RCC 7860 (cell line): ENCODE measurements around the gene TGIF1.
"Not testable (repeated sequence)": the region's sequence is repeated elsewhere in the genome, so short reads cannot be mapped to it uniquely, and the experiment has no call there.

ENCODE experiments used
- DNase-seq: peaks from one replicate; pipeline ENCODE4 v3.0.0-alpha.2; 2015; ENCODE audit warnings: low spot score
- FAIRE-seq: peaks from 2 replicates; lab custom pipeline; 2012; peaks lifted over from hg19 to GRCh38; lab: Jason Lieb, UNC

The TGIF1 gene

DNA sequence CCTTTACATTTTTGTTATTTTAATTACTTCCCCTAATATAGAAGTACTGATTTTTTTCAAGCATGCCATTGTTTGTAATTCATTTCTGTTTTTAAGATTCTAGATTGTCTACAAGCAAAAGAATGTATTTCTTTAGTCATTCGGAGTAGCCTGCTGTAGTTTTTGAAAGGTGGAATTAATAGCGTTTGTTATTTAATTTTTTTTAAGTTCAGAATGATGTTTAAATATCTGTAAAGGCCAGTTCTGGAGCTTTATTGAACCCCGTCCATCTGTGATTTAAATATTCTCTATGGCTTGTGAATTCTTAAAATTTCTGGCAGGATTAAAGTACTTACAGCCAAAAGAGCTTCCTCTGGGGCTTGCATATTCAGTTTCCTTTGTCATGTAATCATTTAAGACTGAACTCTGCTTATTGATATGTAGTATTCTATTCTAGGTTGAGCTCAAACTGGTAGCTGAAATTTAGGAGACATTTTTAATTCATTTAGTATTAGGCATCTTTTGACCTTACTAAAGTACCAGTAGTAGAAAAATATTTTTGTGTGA is 5.2 kb downstream of the TGIF1 start:
- FAIRE-seq (no peak), DNase-seq (no peak)

DNA sequence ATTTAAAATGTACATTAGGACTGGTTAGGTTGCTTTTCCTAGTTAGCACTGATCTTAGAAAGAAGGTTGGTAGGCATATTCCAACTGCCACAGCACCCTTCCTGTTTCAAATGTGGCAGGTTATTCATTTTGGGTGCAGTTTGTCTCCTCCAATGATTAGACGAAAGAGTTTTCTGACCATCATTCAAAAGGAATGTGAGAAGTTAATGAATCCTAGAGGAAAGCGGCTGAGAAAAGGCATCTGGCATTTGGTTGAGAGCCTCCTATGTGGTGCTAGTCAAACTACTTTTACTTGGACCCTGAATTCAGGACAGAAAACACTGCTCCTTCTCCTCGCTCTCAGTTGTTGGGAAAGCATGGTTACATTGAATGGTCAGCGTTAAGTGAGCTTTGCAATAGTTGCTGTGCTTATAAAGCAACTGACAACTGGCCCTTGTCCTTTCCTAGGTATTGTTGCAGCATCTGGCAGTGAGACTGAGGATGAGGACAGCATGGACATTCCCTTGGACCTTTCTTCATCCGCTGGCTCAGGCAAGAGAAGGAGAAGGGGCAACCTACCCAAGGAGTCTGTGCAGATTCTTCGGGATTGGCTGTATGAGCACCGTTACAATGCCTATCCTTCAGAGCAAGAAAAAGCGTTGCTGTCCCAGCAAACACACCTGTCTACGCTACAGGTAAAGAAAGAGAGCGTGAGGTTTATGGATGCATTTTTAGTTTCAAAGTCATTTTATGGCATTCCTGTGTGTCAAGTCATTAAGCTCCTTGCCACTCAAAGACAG is 6.1 kb downstream of the TGIF1 start:
- FAIRE-seq (peak; percentile 94), DNase-seq (peak; percentile 87)

DNA sequence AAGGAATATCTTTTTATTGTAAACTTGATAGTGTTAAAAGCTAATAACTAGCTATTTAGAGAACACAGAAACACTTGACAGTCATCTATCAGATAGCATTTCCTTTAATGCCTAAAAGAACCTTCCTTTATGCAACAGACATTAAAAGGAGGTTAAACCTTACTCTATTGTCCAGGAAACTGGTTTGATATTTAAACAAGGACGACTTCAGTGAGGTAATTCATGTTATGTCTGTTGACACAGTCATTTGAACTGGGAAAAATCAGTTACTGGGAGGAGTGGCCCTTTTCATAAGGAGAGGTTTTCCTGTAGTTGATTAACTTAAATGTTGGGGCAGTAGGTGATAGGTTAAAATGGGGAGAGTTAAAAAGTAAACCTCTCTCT is 6.7 kb downstream of the TGIF1 start:
- DNase-seq (peak; percentile 88), FAIRE-seq (peak; percentile 96)

DNA sequence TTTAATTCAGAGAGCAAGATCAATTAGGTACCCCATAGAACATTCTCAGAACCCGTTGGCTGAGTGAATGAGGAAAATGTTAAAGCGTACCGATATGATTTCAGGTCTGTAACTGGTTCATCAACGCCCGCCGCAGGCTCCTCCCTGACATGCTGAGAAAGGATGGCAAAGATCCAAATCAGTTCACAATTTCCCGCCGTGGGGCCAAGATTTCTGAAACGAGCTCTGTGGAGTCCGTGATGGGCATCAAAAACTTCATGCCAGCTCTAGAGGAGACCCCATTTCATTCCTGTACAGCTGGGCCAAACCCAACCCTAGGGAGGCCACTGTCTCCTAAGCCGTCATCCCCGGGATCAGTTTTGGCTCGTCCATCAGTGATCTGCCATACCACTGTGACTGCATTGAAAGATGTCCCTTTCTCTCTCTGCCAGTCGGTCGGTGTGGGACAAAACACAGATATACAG is 7.3 kb downstream of the TGIF1 start:
- peak; percentile 40 for DNase-seq

DNA sequence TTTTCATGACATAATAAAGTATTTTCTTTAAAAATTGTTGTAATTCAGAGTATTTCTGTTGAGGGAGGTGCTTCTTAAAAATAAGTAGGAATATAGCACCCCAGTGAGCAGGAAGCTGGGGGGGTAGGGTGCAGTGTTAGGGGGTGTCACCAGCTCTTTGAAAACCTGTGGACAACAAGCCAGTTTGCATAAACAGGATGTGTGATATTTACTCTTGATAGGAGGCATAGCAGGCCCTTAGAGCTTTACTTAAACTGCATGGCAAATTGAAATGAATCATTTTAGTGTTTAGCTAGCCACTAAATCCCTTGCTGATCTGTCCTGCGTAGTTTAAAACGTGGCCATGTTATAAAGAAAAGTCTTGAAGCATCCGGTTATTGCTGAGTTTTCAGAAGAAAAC is 8.4 kb downstream of the TGIF1 start:
- FAIRE-seq (no peak), DNase-seq (no peak)

More for the DNA sequence above, 7.3 kb downstream of the TGIF1 start:
- FAIRE-seq: no peak

DNA sequence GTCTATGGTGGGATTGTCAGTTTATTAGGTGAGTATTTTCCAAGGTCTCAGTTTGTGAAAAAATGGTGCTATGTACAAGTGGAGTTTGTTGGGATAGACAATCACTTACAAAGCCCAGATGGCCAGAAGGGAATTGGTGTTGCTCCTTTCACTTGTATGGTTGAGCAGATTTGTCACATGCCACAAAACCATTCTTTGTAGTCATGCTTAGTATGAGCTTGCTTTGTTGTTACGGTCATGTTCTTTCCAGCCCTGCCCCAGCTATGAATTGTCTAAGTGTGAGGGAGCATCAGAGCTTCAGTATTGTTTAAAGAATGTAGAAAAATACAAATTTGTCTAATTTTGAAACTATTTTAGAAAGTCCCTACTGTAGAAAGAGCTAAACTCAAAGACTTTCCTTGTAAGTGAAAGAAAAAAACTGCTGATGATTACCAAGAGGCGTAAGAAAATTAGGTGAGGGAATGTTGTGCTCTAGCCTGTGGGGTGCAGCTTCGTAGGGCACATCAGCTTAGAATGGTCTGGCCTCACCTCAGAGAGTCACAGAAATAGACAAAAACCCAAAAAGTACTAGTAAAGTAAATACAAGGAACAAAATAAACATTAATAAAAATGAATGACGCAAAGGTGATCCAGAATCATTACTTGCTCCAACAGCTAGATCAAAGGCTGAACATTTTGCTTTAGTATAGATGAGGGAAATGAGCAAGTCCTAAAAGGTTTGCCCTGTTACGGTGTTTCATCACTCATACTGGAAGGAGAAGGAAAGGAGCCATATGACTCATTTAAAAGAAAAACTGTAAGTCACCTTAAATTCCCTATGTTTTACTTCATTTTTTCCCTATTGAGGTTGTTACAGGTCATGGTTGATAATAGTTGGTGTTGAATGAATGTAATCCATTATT is 9.2 kb downstream of the TGIF1 start:
- DNase-seq (peak; percentile 58), FAIRE-seq (peak; percentile 88)

DNA sequence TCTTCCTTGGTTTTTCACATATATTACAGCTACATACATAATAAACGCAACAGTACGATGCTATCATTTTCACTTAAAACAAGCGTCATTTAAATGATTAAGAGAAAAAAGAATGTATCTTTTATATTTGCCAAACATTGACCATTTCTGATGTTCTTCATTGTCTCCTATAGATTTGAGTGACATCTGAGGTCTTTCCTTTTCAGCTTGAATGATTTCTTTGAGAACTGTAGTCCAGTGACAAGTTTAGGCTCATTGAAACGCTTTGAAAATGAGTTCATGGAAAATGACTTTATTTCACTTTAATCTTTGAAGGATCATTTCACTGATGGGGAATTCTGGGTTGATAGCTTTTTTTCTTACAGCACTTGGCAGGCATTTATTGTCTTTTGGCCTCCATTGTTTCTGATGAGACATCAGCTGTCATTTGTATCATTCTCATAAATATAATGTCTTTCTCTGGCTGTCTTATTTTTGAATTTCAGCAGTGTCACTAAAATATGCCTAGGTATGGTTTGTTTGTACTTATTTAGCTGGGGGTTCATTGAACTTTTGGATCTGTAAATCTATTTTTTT is 10.9 kb downstream of the TGIF1 start:
- no peak for DNase-seq
- FAIRE-seq: no peak

DNA sequence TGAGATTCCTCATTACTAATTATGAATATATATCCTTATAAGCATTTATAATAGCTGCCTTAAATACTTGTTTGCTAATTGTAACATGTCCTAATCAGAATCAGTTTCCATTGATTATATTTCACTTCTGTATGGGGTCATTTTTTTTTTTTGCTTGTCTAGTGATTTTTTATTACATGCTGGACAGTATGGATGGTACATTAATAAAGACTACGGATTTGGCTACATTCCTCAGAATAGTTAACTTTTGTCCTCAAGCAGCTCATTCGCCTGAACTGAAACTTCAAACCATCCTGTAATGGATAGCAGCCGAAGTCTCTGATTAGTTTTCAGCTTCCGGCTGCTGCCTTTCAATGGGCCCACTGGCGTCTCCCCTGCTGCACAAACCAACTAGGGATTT is 11.7 kb downstream of the TGIF1 start:
- FAIRE-seq: no peak

DNA sequence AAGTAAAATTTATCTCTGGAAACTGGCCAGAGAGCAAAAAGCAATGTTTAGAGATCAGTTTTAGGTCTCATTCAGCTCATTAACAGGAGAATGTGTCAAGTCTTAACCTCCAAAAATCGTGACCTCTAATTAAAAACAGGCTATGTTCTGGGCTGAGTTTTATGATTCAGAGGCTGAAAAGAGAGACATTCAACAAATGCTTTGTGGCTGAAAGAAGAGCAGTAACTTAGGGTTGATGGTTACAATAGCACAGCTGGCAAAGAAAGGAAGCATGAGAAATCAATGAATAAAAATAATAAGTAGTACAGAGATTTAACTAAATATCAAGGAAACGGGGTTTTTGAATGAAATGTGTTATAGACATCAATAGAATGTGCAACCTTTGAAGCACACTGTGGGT is 13.1 kb downstream of the TGIF1 start:
- FAIRE-seq: no peak
- no peak for DNase-seq

More for the DNA sequence above, 11.7 kb downstream of the TGIF1 start:
- no peak for DNase-seq

DNA sequence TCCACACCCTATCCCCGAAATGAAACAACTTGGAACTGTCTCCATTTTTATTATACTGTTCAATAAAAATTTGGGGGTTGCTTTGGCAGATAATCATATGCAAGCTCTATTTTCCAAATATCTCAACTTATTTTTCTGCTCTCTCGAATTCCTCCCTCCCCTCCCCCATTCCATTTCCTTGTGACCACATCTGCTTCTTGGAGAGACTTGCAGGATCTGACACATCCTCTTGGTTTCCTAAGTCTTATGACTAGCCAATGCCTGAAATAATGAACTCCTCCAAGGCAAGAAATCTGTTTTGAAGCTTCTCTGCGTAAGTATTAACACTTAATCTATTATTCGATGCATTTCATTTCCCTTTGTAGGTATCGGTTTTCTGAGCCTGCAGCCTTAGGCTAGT is 16.1 kb downstream of the TGIF1 start:
- peak; percentile 49 for FAIRE-seq

DNA sequence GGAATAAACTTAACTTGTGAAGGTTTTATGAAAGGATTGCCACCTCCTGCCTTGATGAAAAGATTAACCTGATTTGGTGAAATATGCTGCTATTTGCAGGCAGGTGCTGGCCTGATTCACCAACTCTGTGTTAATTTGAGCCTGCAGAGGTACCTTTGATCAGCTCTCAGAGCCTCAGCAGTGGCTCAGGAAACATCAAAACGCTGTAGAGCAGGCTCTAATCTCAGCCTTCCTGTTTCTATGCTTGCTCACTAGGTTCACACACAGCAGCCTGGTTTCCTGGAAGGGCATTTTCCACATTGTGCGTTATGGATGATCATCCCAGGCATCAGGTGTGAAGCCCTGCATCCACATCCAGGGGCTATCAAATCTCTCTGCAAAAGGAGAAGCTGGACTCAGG is 16.9 kb downstream of the TGIF1 start:
- FAIRE-seq (no peak), DNase-seq (no peak)

More for the DNA sequence above, 16.1 kb downstream of the TGIF1 start:
- peak; percentile 36 for DNase-seq

DNA sequence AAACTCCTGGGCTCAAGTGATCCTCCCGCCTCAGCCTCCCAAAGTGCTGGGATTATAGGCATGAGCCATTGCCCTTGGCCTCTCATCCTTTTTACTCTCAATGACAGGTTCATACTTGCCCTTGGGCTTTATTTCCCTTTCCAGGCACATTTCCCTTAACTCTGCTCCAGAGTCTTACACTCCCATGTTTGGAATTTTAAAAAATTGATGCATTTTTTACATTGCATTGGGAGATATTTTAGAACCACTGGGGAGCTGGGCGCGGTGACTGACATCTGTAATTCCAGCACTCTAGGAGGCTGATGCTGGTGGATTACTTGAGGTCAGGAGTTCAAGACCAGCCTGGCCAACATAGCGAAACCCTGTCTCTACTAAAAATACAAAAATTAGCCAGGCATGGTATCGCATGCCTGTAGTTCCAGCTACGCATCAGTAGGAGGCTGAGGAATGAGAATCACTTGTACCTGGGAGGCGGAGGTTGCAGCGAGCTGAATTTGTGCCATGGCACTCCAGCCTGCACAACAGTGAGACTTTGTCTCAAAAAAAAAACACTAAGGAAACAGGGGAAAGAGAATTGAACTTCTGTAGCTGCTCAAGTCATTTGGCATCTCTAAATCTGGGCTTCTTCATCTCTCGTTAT is 18.2 kb downstream of the TGIF1 start:
- no peak for FAIRE-seq
- DNase-seq: no peak

DNA sequence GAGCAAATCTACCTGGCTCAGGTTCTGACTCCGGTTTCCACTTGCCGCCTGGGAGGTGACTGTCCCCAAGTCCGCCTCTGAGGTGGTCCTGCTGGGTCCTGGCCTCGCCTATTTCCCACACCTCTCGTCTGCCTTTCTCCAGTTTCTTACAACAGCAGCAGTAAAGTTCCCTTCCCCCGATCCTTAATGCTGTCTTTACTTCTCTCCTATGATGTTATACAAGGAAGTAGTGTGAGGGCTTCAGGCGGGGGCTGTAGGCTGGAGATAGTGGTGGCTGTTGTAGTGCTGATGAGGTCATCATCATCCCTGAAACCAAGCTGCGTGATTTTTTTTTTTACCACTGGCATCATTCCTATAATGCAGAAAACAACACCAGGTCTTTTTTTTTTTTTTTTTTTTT is 18.9 kb downstream of the TGIF1 start:
- DNase-seq (no peak), FAIRE-seq (no peak)

DNA sequence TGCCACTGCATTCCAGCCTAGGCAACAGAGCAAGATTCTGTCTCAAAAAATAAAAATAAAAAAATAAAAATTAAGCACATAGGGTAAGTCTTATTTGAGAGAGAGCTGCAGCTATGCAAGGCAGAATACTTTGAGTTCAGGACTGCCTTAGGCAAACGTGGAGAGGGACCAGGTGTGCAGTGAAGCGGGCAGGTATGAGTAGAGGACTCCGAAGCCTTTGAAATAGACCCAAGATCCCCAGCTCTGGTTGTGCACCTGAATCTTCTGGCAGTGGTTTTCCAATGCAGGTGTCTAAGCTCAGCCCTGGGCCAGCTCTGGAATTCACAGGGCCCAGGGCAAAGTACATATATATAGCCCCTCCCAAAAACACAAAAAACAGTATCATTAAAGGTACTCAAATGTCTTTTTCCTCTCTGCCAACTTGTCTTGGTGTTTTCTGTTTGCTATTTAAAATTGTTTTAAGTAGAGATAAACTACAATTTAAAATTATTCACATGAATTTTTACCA is 21.2 kb downstream of the TGIF1 start:
- FAIRE-seq: no peak
- no peak for DNase-seq

DNA sequence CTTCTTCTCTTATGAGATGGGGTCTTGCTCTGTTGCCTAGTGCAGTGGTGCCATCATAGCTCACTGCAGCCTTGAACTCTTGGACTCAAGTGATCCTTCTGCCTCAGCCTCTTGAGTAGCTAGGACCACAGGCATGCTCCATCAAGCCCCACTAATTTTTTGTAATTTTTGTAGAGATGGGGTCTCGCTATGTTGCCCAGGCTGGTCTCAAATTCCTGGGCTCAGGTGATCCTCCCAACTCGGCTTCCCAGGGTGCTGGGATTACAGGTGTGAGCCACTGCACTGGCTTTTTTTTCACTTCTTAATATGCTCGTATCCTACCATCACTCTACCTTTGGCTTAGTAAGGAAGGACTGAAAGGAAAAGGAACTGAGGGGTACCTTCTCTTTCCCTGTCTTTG is 22.1 kb downstream of the TGIF1 start:
- not testable (repeated sequence) for DNase-seq, FAIRE-seq

DNA sequence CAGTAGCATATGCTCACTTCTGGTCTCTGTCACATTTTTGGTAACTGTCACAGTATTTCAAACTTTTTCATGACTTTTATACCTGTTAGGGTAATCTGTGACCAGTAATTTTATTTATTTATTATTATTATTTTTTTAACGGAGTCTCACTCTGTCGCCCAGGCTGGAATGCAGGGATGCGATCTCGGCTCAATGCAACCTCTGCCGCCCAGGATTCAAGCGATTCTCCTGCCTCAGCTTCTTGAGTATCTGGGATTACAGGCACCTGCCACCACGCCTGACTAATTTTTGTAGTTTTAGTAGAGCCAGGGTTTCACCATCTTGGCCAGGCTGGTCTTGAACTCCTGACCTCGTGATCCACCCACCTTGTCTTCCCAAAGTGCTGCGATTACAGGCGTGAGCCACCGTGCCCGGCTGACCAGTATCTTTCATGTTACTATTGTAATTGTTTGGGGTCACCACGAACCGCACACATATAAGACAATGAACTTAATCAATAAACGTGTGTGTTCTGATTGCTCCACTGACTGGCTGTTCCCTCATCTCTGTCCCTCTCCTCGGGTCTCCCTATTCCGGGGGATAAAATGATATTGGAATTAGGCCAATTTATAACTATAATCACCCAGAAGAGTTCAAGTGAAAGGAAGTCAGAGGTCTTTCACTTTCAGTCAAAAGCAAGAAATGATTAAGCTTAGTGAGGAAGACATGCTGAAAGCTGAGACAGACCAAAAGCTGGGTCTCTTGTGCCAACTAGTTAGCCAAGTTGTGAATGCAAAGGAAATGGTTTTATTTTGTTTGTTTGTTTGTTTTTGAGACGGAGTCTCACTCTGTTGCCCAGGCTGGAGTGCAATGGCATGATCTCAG is 22.9 kb downstream of the TGIF1 start:
- no peak for DNase-seq
- no peak for FAIRE-seq

DNA sequence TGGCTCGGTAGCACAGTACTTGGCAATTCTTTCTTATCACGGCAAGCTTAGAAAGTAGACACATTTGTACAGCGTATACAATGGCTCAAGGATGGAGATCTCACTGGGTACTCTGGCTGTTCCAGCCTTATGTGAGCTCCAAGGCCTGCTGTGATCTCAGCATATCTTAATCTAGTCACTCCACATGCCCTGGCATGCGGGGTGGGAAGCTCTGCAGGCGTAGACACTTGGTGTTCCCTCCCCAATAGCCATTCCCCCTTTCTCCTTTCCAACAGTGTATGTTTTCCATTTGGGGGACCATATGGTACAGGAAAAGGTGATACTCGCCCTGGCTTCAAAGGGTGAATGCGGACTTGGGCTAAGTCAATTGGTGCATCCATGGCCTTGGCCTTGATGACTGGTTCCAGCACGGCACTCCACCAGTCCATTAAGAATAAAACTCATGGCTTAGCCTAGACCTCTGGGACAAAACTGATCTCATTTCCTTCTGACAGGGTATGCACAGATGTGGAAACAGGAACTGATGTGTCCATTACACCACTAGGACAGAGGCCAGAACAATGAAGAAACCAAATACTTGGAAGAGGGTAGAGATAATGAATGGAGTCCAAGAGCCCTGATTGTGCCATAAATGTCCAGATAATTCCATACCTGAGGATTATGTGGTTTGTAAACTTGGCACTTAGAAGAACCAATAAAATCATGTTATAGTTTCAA is 28.4 kb downstream of the TGIF1 start:
- DNase-seq (no peak), FAIRE-seq (no peak)

DNA sequence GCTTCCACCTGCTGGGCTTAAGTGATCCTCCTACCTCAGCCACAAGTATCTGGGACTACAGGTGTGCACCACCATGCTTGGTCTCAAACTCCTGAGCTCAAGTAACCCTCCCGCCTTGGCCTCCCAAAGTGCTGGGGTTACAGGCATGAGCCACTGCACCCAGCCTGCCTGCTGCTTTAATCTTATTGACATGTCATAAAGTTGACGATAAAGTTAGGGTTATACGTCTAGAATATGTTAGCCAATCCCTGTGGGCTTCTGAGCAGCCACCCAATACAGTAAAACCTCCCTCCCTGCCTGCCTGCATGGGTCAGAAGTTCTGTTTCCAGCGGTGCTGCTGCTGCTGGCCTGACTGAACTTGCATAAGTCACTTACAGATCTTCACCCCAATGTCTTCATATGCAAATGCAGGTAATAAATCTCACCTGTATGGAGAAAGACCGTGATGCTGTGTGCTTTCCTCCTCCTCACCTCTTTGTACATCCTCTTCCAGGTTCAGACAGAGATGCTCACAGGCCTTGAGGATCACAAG is 30.1 kb downstream of the TGIF1 start:
- no peak for FAIRE-seq
- DNase-seq: no peak
